Measurements from ENCODE around the gene IVL.

The IVL gene

GRCh38 chr1:152902636-152903035, 5.7 kb upstream of the IVL start:
- Histone ChIP-seq H3K36me3 (ENCODE audit: control insufficient read depth in 2 of 2, insufficient read depth in 1 of 2, low read length in 2 of 2) (no peaks in the 10 kb centered on the region), H3K4me1 (ENCODE audit: control insufficient read depth, insufficient read depth, low read length) (no peaks in the 10 kb centered on the region), H3K9me3 (ENCODE audit: control insufficient read depth, insufficient read depth, low read depth, low read length) (no peaks in the 10 kb centered on the region), H3K4me3 (ENCODE audit: low read depth, low read length) (no peak overlapping the region), H3K27ac (ENCODE audit: extremely low read depth, low read depth, low read length) (no peak overlapping the region)
- TF ChIP-seq ZNF777 (tag by site-specific recombination; IDR thresholded peaks at IDR 0.05; ENCODE audit: borderline replicate concordance): no peak
- ChIA-PET POLR2A (no interaction called here), CTCF (interaction anchor here (1.1 kb wide), 1 partner anchor 30 kb away, joined by 3 read pairs; no protein-coding TSS in a partner anchor)

- Histone ChIP-seq H3K4me3 (ENCODE audit: low read depth, low read length) (no peak overlapping the region), H3K27ac (ENCODE audit: extremely low read depth, low read depth, low read length) (no peak overlapping the region), H3K9me3 (ENCODE audit: control insufficient read depth, insufficient read depth, low read depth, low read length) (no peaks in the 10 kb centered on the region), H3K36me3 (ENCODE audit: control insufficient read depth in 2 of 2, insufficient read depth in 1 of 2, low read length in 2 of 2) (no peaks in the 10 kb centered on the region), H3K4me1 (ENCODE audit: control insufficient read depth, insufficient read depth, low read length) (no peaks in the 10 kb centered on the region)
- ChIA-PET CTCF (interaction anchor here (0.6 to 1.1 kb wide), 6 partner anchors 24 to 397 kb away, joined by 3 to 5 read pairs (median 3); no protein-coding TSS in a partner anchor), POLR2A (no interaction called here)
- TF ChIP-seq ZNF692 (tag by site-specific recombination; IDR thresholded peaks at IDR 0.05) (no peak), SP3 (tag by site-specific recombination; IDR thresholded peaks at IDR 0.05) (no peak)
Measured at GRCh38 chr1:152904688-152905440, 3.5 kb upstream of the IVL start.

GRCh38 chr1:152906023-152906565, 2.3 kb upstream of the IVL start:
- ChIA-PET POLR2A (no interaction called here), CTCF (no interaction called here)
- H3K4me1 ChIP-seq (ENCODE audit: control insufficient read depth, insufficient read depth, low read length): no peaks in the 10 kb centered on the region
- no peak overlapping the region for H3K4me3 ChIP-seq (ENCODE audit: low read depth, low read length)
- no peaks in the 10 kb centered on the region for H3K9me3 ChIP-seq (ENCODE audit: control insufficient read depth, insufficient read depth, low read depth, low read length)
- H3K27ac ChIP-seq (ENCODE audit: extremely low read depth, low read depth, low read length): no peak overlapping the region
- H3K36me3 ChIP-seq (ENCODE audit: control insufficient read depth in 2 of 2, insufficient read depth in 1 of 2, low read length in 2 of 2): no peaks in the 10 kb centered on the region
- TF ChIP-seq ATF2 (tag by site-specific recombination; IDR thresholded peaks at IDR 0.05; ENCODE audit: low read depth): peak; percentile 46; the same call in 1 of the 2 replicates
- TF ChIP-seq ZBTB10 (tag by site-specific recombination; IDR thresholded peaks at IDR 0.05): 0 out of 2 replicates have a peak, but pooled peaks have one; percentile 28
- peak; percentile 82 for TF ChIP-seq ZBTB21 (tag by site-specific recombination; IDR thresholded peaks at IDR 0.05)
- TF ChIP-seq BCL11A (tag by site-specific recombination; IDR thresholded peaks at IDR 0.05; ENCODE audit: low read depth): no peak
- no peak for TF ChIP-seq ZNF513 (tag by site-specific recombination; IDR thresholded peaks at IDR 0.05)
- TF ChIP-seq ZNF366 (tag by site-specific recombination; conservative IDR thresholded peaks at IDR 0.05): peak; percentile 66
- TF ChIP-seq KLF17 (tag by site-specific recombination; IDR thresholded peaks at IDR 0.05): 0 out of 2 replicates have a peak, but pooled peaks have one; percentile 34
- peak; percentile 49; the same call in 1 of the 2 replicates for TF ChIP-seq SCRT2 (tag by site-specific recombination; IDR thresholded peaks at IDR 0.05)
- TF ChIP-seq MEIS1 (CRISPR knock-in tag; IDR thresholded peaks at IDR 0.05; ENCODE audit: borderline replicate concordance): no peak
- TF ChIP-seq ZFP37 (tag by site-specific recombination; IDR thresholded peaks at IDR 0.05): peak; percentile 85; the same call in 1 of the 2 replicates
- no peak for TF ChIP-seq ZNF280D (tag by site-specific recombination; IDR thresholded peaks at IDR 0.05)
- no peak for TF ChIP-seq ZNF416 (tag by site-specific recombination; IDR thresholded peaks at IDR 0.05)
- peak; percentile 44; the same call in 1 of the 2 replicates for TF ChIP-seq ZNF629 (tag by site-specific recombination; IDR thresholded peaks at IDR 0.05)
- TF ChIP-seq WT1 (tag by site-specific recombination; IDR thresholded peaks at IDR 0.05): no peak
- TF ChIP-seq SP3 (tag by site-specific recombination; IDR thresholded peaks at IDR 0.05): peak; percentile 16; the same call in 1 of the 2 replicates
